HepG2 (cell line): ENCODE measurements around the gene ADRA1B. TPM values are rescaled to one million over a fixed set of nuclear protein-coding genes. Genes with fewer than 3 reads are reported as not detected.

Source experiments
- ATAC-seq: fragments of 200-7000 bp; cut with Tn5 transposase; 3 replicates; pipeline ENCODE4 v1.9.1; 2020; ENCODE audit warnings: mild to moderate bottlenecking, moderate library complexity
- BruUV-seq: library from RNA; stranded (reverse); fragments of 400-500 nt; replicated peaks from 2 replicates; lab custom pipeline; 2021; lab: Mats Ljungman, UMichigan
- CTCF ChIA-PET: fragments of 300-600 bp; formaldehyde crosslinking; extraction: SDS; loops from one replicate; lab custom pipeline; 2021; ENCODE audit warnings: low total read pairs, inconsistent platforms, low intra/inter-chr PET ratio; lab: Yijun Ruan, JAX
- POLR2A ChIA-PET: fragments of 350-600 bp; sonication (Branson Sonifier 250); formaldehyde crosslinking; loops from one replicate; lab custom pipeline; 2020; ENCODE audit warnings: antibody characterized with exemption, inconsistent platforms; lab: Yijun Ruan, JAX
- DNase-seq: peaks from one replicate; pipeline ENCODE4 v3.0.0-alpha.2; 2015; ENCODE audit warnings: low spot score
- FAIRE-seq: peaks from 3 replicates; lab custom pipeline; 2011; peaks lifted over from hg19 to GRCh38; lab: Jason Lieb, UNC
- H2AFZ ChIP-seq: one replicate; pipeline ENCODE4 v1.6.1; 2011; ENCODE audit warnings: low read length, inconsistent platforms
- H3K27ac ChIP-seq: fragments of 300-600 bp; 3 replicates; pipeline ENCODE4 v1.8.0; 2011; ENCODE audit warnings: mixed run types, mild to moderate bottlenecking, mixed read lengths, low read length, inconsistent platforms; ENCODE audit not compliant: insufficient read depth; ENCODE audit errors: extremely low read length
- H3K27me3 ChIP-seq, 2 experiments: fragments of 200-600 bp in 1 of 2; 2 replicates in 1 of 2; 3 replicates in 1 of 2; pipeline versions ENCODE4 v1.6.0 to v1.8.0; 2011; ENCODE audit warnings: low read length in 2 of 2, mild to moderate bottlenecking in 2 of 2, moderate library complexity in 2 of 2, inconsistent platforms in 1 of 2; ENCODE audit not compliant: insufficient read depth in 2 of 2, control insufficient read depth in 1 of 2
- H3K36me3 ChIP-seq, 2 experiments: fragments of 200-600 bp in 1 of 2; replicated peaks in 1 of 2; 2 replicates in 1 of 2; 3 replicates in 1 of 2; pipeline versions ENCODE4 v1.5.1 to v1.8.0; 2011; ENCODE audit warnings: low read length in 2 of 2, inconsistent platforms in 1 of 2; ENCODE audit not compliant: insufficient read depth in 2 of 2, control insufficient read depth in 1 of 2
- H3K4me1 ChIP-seq: 2 replicates; pipeline ENCODE4 v1.5.1; 2012; ENCODE audit warnings: low read length, inconsistent platforms; ENCODE audit not compliant: insufficient read depth
- H3K4me2 ChIP-seq: 2 replicates; pipeline ENCODE4 v1.6.0; 2011; ENCODE audit warnings: low read depth, low read length, inconsistent platforms
- H3K4me3 ChIP-seq, 3 experiments: fragments of 200-600 bp in 1 of 3; sonication (generic), shearing (Covaris generic) in 1 of 3; replicated peaks in 1 of 3; 2 replicates each; pipeline ENCODE4 v1.5.1; 2011 to 2016; ENCODE audit warnings: low read length in 3 of 3, inconsistent platforms in 2 of 3, low read depth in 2 of 3, mild to moderate bottlenecking in 2 of 3, control low read depth in 1 of 3, mixed read lengths in 1 of 3; ENCODE audit not compliant: insufficient read depth in 1 of 3
- H3K79me2 ChIP-seq: one replicate; pipeline ENCODE4 v1.6.1; 2011; ENCODE audit warnings: low read length, inconsistent platforms; ENCODE audit not compliant: insufficient read depth
- H3K9ac ChIP-seq: 2 replicates; pipeline ENCODE4 v1.6.0; 2011; ENCODE audit warnings: mild to moderate bottlenecking, low read depth, low read length, inconsistent platforms; ENCODE audit not compliant: insufficient read depth
- H3K9me3 ChIP-seq: 2 replicates; pipeline ENCODE4 v1.5.1; 2012; ENCODE audit warnings: mild to moderate bottlenecking, low read length
- H4K20me1 ChIP-seq: 2 replicates; pipeline ENCODE4 v1.6.0; 2011; ENCODE audit warnings: inconsistent platforms, mild to moderate bottlenecking, low read length, moderate library complexity; ENCODE audit not compliant: insufficient read depth
- CENPT ChIP-seq: sonication (generic); formaldehyde crosslinking; IDR thresholded peaks from 2 replicates; pipeline ENCODE4 v1.8.0; 2022; ENCODE audit warnings: low read depth, mild to moderate bottlenecking, moderate library complexity, missing genetic modification reagents
- DPF2 ChIP-seq: sonication (generic); formaldehyde crosslinking; IDR thresholded peaks from 2 replicates; pipeline ENCODE4 v1.4.0; 2020; ENCODE audit warnings: mild to moderate bottlenecking, low read depth, missing genetic modification reagents, borderline replicate concordance
- ELF3 ChIP-seq: IDR thresholded peaks from 2 replicates; pipeline ENCODE4 v1.6.1; 2016; ENCODE audit warnings: missing genetic modification reagents, missing compliant biosample characterization
- MTA1 ChIP-seq: sonication (generic); formaldehyde crosslinking; IDR thresholded peaks from 2 replicates; pipeline ENCODE4 v1.4.0; 2020; ENCODE audit warnings: missing genetic modification reagents, mild to moderate bottlenecking, borderline replicate concordance
- MYNN ChIP-seq: sonication (generic); formaldehyde crosslinking; IDR thresholded peaks from 2 replicates; pipeline ENCODE4 v1.4.0; 2020; ENCODE audit warnings: mild to moderate bottlenecking, low read depth, missing genetic modification reagents
- NFIC ChIP-seq: IDR thresholded peaks from 2 replicates; pipeline ENCODE4 v1.6.1; 2012; ENCODE audit warnings: mild to moderate bottlenecking, low read length, inconsistent platforms
- ZNF263 ChIP-seq: sonication (generic); formaldehyde crosslinking; IDR thresholded peaks from 2 replicates; pipeline ENCODE4 v1.4.0; 2020; ENCODE audit warnings: missing genetic modification reagents
- ZNF562 ChIP-seq: sonication (generic); formaldehyde crosslinking; IDR thresholded peaks from 2 replicates; pipeline ENCODE4 v1.8.0; 2022; ENCODE audit warnings: missing genetic modification reagents, borderline replicate concordance
- ZNF577 ChIP-seq: sonication (generic); formaldehyde crosslinking; IDR thresholded peaks from 2 replicates; pipeline ENCODE4 v1.4.0; 2020; ENCODE audit warnings: mild to moderate bottlenecking, low read depth, missing genetic modification reagents, borderline replicate concordance
- ZNF660 ChIP-seq: sonication (generic); formaldehyde crosslinking; IDR thresholded peaks from 2 replicates; pipeline ENCODE4 v1.5.1; 2020; ENCODE audit warnings: mild to moderate bottlenecking, low read depth, missing genetic modification reagents, borderline replicate concordance
- ZNF768 ChIP-seq: sonication (generic); formaldehyde crosslinking; IDR thresholded peaks from 2 replicates; pipeline ENCODE4 v1.4.0; 2020; ENCODE audit warnings: missing genetic modification reagents
- ZNF883 ChIP-seq: sonication (generic); formaldehyde crosslinking; IDR thresholded peaks from 2 replicates; pipeline ENCODE4 v1.5.1; 2020; ENCODE audit warnings: mild to moderate bottlenecking, missing genetic modification reagents; ENCODE audit errors: not compliant biosample characterization
- WGBS: methylation state at CpG from one replicate; pipeline ENCODE4 v1.1.6; 2017; ENCODE audit warnings: low lambda C conversion rate; 5-methylcytosine and 5-hydroxymethylcytosine counted together
- in situ Hi-C: cut with HindIII; loops from 2 replicates; pipeline ENCODE4 v1.10.0; 2017; ENCODE audit warnings: low pct_unique_long_range_greater_than_20kb; ENCODE audit not compliant: extremely low pct_ligation_motif_present
- intact Hi-C: fragments of 100-400 bp; cut with micrococcal nuclease; formaldehyde crosslinking; loops from one replicate; pipeline ENCODE4 v1.10.0; 2022; ENCODE audit not compliant: unreplicated experiment
- polyA plus RNA-seq, 8 experiments: library from polyadenylated mRNA; depleted of rRNA in 3 of 8; stranded (reverse) in 7 of 8; unstranded in 1 of 8; fragments of >200 nt; fragmentation: Illumina TruSeq in 4 of 8; extraction: Trizol in 4 of 8; gene quantifications; 2 replicates each; pipeline versions ENCODE4 v1.2.1 to v1.2.3, GENCODE V29; 2011 to 2016; ENCODE audit warnings: low read depth in 4 of 8, missing spikeins in 1 of 8, mixed read lengths in 1 of 8; ENCODE audit not compliant: insufficient read depth in 1 of 8
- total RNA-seq, 5 experiments: library from RNA; depleted of rRNA; stranded (reverse); fragments of >200 nt; fragmentation: Illumina TruSeq; extraction: Trizol; gene quantifications; 2 replicates each; pipeline ENCODE4 v1.2.3, GENCODE V29; 2016; ENCODE audit warnings: low read depth in 1 of 5
- TF ChIP-seq, protein P1 (sequence below): sonication (generic); formaldehyde crosslinking; IDR thresholded peaks from 2 replicates; pipeline ENCODE4 v1.5.0; 2020; ENCODE audit warnings: missing genetic modification reagents
- TF ChIP-seq, protein P2 (sequence below): sonication (generic); formaldehyde crosslinking; conservative IDR thresholded peaks from 2 replicates; pipeline ENCODE4 v1.4.0; 2020; ENCODE audit warnings: missing genetic modification reagents
- TF ChIP-seq, protein P3 (sequence below): sonication (generic); formaldehyde crosslinking; conservative IDR thresholded peaks from 2 replicates; pipeline ENCODE4 v1.8.0; 2022; ENCODE audit warnings: missing genetic modification reagents
- TF ChIP-seq, protein P4 (sequence below): sonication (generic); formaldehyde crosslinking; IDR thresholded peaks from 2 replicates; pipeline ENCODE4 v1.4.0; 2020; ENCODE audit warnings: missing genetic modification reagents, borderline replicate concordance
- TF ChIP-seq, protein P5 (sequence below): IDR thresholded peaks from 2 replicates; pipeline ENCODE4 v1.6.1; 2012; ENCODE audit warnings: low read depth, low read length, improper control_type of control experiment

The ADRA1B gene
- total and polyA plus RNA-seq, 2 of the 13 experiments (the other 11 are each of a cell fraction or from before 2014, with no cell fraction given), result not detected

DNA sequence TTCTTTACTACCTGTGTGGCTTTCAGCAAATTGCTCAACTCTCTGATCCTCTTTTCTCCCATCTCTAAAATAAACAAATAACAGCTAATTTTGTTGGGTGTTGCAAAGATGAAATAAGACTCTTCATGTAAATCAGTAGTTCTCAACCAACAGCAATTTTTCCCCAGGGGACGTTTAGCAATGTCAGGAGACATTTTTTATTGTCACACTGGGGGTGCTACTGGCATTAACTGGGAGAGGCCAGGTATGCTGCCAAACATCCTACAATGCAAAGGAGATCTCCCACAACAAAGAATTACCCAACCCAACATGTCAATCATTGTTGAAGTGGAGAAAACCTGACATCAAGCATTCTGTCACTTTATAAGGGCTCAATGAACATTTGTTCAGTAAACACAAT is 19.7 kb downstream of the ADRA1B start:
- Histone ChIP-seq H3K79me2 (no peaks in the 10 kb centered on the region), H3K4me2 (no peak overlapping the region), H3K36me3 (no peaks in the 10 kb centered on the region), H3K27me3 (no peaks in the 10 kb centered on the region; a peak in 1 of 5 replicates), H3K27ac (no peak overlapping the region), H2AFZ (no peak overlapping the region), H3K9me3 (no peaks in the 10 kb centered on the region), H4K20me1 (no peaks in the 10 kb centered on the region), H3K9ac (no peak overlapping the region), H3K4me3 (no peak overlapping the region), H3K4me1 (no peaks in the 10 kb centered on the region)
- no TSS peak for BruUV-seq
- ChIA-PET POLR2A (no interaction called here), CTCF (no interaction called here)
- intact Hi-C loops (no loop called here), in situ Hi-C loops (no loop called here)
- 0% methylated on average over 1 of the region's 1 CpG for WGBS
- DNase-seq (no peak), ATAC-seq (no peak), FAIRE-seq (no peak)
- TF ChIP-seq ZNF883, result no peak
- TF ChIP-seq, protein P1, sequence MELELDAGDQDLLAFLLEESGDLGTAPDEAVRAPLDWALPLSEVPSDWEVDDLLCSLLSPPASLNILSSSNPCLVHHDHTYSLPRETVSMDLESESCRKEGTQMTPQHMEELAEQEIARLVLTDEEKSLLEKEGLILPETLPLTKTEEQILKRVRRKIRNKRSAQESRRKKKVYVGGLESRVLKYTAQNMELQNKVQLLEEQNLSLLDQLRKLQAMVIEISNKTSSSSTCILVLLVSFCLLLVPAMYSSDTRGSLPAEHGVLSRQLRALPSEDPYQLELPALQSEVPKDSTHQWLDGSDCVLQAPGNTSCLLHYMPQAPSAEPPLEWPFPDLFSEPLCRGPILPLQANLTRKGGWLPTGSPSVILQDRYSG, result no peak
- TF ChIP-seq DPF2, result no peak
- TF ChIP-seq, protein P2, sequence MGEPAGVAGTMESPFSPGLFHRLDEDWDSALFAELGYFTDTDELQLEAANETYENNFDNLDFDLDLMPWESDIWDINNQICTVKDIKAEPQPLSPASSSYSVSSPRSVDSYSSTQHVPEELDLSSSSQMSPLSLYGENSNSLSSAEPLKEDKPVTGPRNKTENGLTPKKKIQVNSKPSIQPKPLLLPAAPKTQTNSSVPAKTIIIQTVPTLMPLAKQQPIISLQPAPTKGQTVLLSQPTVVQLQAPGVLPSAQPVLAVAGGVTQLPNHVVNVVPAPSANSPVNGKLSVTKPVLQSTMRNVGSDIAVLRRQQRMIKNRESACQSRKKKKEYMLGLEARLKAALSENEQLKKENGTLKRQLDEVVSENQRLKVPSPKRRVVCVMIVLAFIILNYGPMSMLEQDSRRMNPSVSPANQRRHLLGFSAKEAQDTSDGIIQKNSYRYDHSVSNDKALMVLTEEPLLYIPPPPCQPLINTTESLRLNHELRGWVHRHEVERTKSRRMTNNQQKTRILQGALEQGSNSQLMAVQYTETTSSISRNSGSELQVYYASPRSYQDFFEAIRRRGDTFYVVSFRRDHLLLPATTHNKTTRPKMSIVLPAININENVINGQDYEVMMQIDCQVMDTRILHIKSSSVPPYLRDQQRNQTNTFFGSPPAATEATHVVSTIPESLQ (CRISPR knock-in tag), result no peak
- no peak for TF ChIP-seq ZNF562 (CRISPR knock-in tag)
- no peak for TF ChIP-seq CENPT (CRISPR knock-in tag)
- TF ChIP-seq ELF3 (CRISPR knock-in tag), result no peak
- TF ChIP-seq ZNF768 (CRISPR knock-in tag), result no peak
- TF ChIP-seq, protein P3, sequence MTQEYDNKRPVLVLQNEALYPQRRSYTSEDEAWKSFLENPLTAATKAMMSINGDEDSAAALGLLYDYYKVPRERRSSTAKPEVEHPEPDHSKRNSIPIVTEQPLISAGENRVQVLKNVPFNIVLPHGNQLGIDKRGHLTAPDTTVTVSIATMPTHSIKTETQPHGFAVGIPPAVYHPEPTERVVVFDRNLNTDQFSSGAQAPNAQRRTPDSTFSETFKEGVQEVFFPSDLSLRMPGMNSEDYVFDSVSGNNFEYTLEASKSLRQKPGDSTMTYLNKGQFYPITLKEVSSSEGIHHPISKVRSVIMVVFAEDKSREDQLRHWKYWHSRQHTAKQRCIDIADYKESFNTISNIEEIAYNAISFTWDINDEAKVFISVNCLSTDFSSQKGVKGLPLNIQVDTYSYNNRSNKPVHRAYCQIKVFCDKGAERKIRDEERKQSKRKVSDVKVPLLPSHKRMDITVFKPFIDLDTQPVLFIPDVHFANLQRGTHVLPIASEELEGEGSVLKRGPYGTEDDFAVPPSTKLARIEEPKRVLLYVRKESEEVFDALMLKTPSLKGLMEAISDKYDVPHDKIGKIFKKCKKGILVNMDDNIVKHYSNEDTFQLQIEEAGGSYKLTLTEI, result no peak
- no peak for TF ChIP-seq MTA1
- TF ChIP-seq ZNF660 (CRISPR knock-in tag), result no peak
- no peak for TF ChIP-seq MYNN (CRISPR knock-in tag)
- TF ChIP-seq ZNF577 (CRISPR knock-in tag), result no peak
- no peak for TF ChIP-seq ZNF263 (CRISPR knock-in tag)
- TF ChIP-seq, protein P4, sequence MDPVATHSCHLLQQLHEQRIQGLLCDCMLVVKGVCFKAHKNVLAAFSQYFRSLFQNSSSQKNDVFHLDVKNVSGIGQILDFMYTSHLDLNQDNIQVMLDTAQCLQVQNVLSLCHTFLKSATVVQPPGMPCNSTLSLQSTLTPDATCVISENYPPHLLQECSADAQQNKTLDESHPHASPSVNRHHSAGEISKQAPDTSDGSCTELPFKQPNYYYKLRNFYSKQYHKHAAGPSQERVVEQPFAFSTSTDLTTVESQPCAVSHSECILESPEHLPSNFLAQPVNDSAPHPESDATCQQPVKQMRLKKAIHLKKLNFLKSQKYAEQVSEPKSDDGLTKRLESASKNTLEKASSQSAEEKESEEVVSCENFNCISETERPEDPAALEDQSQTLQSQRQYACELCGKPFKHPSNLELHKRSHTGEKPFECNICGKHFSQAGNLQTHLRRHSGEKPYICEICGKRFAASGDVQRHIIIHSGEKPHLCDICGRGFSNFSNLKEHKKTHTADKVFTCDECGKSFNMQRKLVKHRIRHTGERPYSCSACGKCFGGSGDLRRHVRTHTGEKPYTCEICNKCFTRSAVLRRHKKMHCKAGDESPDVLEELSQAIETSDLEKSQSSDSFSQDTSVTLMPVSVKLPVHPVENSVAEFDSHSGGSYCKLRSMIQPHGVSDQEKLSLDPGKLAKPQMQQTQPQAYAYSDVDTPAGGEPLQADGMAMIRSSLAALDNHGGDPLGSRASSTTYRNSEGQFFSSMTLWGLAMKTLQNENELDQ (CRISPR knock-in tag), result no peak
- TF ChIP-seq, protein P5, sequence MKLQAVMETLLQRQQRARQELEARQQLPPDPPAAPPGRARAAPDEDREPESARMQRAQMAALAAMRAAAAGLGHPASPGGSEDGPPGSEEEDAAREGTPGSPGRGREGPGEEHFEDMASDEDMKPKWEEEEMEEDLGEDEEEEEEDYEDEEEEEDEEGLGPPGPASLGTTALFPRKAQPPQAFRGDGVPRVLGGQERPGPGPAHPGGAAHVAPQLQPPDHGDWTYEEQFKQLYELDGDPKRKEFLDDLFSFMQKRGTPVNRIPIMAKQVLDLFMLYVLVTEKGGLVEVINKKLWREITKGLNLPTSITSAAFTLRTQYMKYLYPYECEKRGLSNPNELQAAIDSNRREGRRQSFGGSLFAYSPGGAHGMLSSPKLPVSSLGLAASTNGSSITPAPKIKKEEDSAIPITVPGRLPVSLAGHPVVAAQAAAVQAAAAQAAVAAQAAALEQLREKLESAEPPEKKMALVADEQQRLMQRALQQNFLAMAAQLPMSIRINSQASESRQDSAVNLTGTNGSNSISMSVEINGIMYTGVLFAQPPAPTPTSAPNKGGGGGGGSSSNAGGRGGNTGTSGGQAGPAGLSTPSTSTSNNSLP, result no peak
- TF ChIP-seq NFIC, result no peak
